ENCODE data around the gene VPS13D.

GRCh38 chr1:12467570-12468286 is 237.9 kb downstream of the VPS13D start:
- TF ChIP-seq YY1 (IDR thresholded peaks at IDR 0.05; ENCODE audit: insufficient read depth, insufficient read length), result no peak
- TF ChIP-seq SUZ12 (IDR thresholded peaks at IDR 0.05; ENCODE audit: extremely low read depth, insufficient read depth, insufficient read length), result no peak
- no peak for TF ChIP-seq ZNF274 (IDR thresholded peaks at IDR 0.05; ENCODE audit: low read depth, low read length)

All from NT2/D1 (cell line).